ENCODE data around the gene OR52W1.

The OR52W1 gene

GRCh38 chr11:6199174-6199810, at the start of gene OR52W1:
Gene OR52W1, plus strand, starts transcription at chr11:6199224. Its CDS starts 0 bp downstream, at chr11:6199224.
- no peak for DNase-seq

- no peak for DNase-seq
Observed at GRCh38 chr11:6151117-6151516, 47.9 kb upstream of the OR52W1 start.

- DNase-seq, result no peak
Observed at GRCh38 chr11:6152126-6152525, 46.9 kb upstream of the OR52W1 start.

GRCh38 chr11:6156628-6157359, 42.2 kb upstream of the OR52W1 start:
- DNase-seq, result no peak

- DNase-seq, result no peak
Observed at GRCh38 chr11:6170226-6170625, 28.8 kb upstream of the OR52W1 start, which contains the start of gene OR52B2. Gene OR52B2, minus strand, starts transcription at chr11:6170326. Its CDS starts 0 bp downstream, at chr11:6170326.

- no peak for DNase-seq
Observed at GRCh38 chr11:6175440-6175839, 23.6 kb upstream of the OR52W1 start.

- no peak for DNase-seq
Observed at GRCh38 chr11:6191742-6192141, 7.3 kb upstream of the OR52W1 start.

- no peak for DNase-seq
Observed at GRCh38 chr11:6194065-6194581, 4.9 kb upstream of the OR52W1 start.

GRCh38 chr11:6196396-6196795, 2.6 kb upstream of the OR52W1 start:
- no peak for DNase-seq

GRCh38 chr11:6197466-6198200, 1.4 kb upstream of the OR52W1 start:
- no peak for DNase-seq

- no peak for DNase-seq
Observed at GRCh38 chr11:6200975-6201374, 2.0 kb downstream of the OR52W1 start.

- no peak for DNase-seq
Observed at GRCh38 chr11:6201481-6201880, 2.5 kb downstream of the OR52W1 start.

GRCh38 chr11:6202041-6202440, 3.0 kb downstream of the OR52W1 start:
- no peak for DNase-seq

- DNase-seq, result no peak
Observed at GRCh38 chr11:6203327-6203726, 4.3 kb downstream of the OR52W1 start.

GRCh38 chr11:6204706-6205105, 5.7 kb downstream of the OR52W1 start:
- no peak for DNase-seq

- no peak for DNase-seq
Observed at GRCh38 chr11:6205366-6205765, 6.3 kb downstream of the OR52W1 start, which contains the start of gene C11orf42. Gene C11orf42, plus strand, starts transcription at chr11:6205557. Its CDS starts 59 bp downstream, at chr11:6205616.

GRCh38 chr11:6206456-6207180, 7.6 kb downstream of the OR52W1 start:
- DNase-seq, result no peak

GRCh38 chr11:6209801-6210200, 10.8 kb downstream of the OR52W1 start:
- no peak for DNase-seq

- no peak for DNase-seq
Observed at GRCh38 chr11:6210274-6210955, 11.4 kb downstream of the OR52W1 start.

- no peak for DNase-seq
Observed at GRCh38 chr11:6214530-6214929, 15.5 kb downstream of the OR52W1 start.

- no peak for DNase-seq
Observed at GRCh38 chr11:6216501-6216900, 17.5 kb downstream of the OR52W1 start.

GRCh38 chr11:6217722-6218121, 18.7 kb downstream of the OR52W1 start:
- no peak for DNase-seq

Data from HCEC 1CT (cell line).